ENCODE measurements around the gene ADAMTS9.

ADAMTS9 gene

GRCh38 chr3:64495781-64496334, 191.9 kb downstream of the ADAMTS9 start:
- Histone ChIP-seq H3K4me1 (ENCODE audit: low read length) (no peaks in the 10 kb centered on the region), H3K9ac (ENCODE audit: low read length) (no peak overlapping the region), H2AFZ (ENCODE audit: low read depth, low read length) (no peak overlapping the region), H3K4me3 (ENCODE audit: low read length) (no peak overlapping the region), H3K27me3 (ENCODE audit: low read depth, low read length) (peaks cover 37% of the 10 kb centered on the region), H4K20me1 (ENCODE audit: insufficient read depth, low read length) (no peaks in the 10 kb centered on the region), H3K9me3 (ENCODE audit: insufficient read depth, low read length) (no peaks in the 10 kb centered on the region), H3K79me2 (ENCODE audit: low read length) (no peaks in the 10 kb centered on the region), H3K27ac (ENCODE audit: low read length) (no peak overlapping the region), H3K36me3 (replicated peaks; ENCODE audit: low read depth, low read length) (no peaks in the 10 kb centered on the region), H3K4me2 (ENCODE audit: low read length) (no peak overlapping the region)
- TF ChIP-seq, protein P1, sequence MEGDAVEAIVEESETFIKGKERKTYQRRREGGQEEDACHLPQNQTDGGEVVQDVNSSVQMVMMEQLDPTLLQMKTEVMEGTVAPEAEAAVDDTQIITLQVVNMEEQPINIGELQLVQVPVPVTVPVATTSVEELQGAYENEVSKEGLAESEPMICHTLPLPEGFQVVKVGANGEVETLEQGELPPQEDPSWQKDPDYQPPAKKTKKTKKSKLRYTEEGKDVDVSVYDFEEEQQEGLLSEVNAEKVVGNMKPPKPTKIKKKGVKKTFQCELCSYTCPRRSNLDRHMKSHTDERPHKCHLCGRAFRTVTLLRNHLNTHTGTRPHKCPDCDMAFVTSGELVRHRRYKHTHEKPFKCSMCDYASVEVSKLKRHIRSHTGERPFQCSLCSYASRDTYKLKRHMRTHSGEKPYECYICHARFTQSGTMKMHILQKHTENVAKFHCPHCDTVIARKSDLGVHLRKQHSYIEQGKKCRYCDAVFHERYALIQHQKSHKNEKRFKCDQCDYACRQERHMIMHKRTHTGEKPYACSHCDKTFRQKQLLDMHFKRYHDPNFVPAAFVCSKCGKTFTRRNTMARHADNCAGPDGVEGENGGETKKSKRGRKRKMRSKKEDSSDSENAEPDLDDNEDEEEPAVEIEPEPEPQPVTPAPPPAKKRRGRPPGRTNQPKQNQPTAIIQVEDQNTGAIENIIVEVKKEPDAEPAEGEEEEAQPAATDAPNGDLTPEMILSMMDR (IDR thresholded peaks at IDR 0.05; ENCODE audit: low read depth, low read length) = no peak
- TF ChIP-seq EZH2phosphoT487 (IDR thresholded peaks at IDR 0.05; ENCODE audit: low read depth) = no peak

- no peak for TF ChIP-seq EZH2phosphoT487 (IDR thresholded peaks at IDR 0.05; ENCODE audit: low read depth)
- TF ChIP-seq, protein P1 (IDR thresholded peaks at IDR 0.05; ENCODE audit: low read depth, low read length) = no peak
- Histone ChIP-seq H2AFZ (ENCODE audit: low read depth, low read length) (no peak overlapping the region), H3K9me3 (ENCODE audit: insufficient read depth, low read length) (no peaks in the 10 kb centered on the region)
Measured at GRCh38 chr3:64495121-64495780, 192.5 kb downstream of the ADAMTS9 start.

DNA sequence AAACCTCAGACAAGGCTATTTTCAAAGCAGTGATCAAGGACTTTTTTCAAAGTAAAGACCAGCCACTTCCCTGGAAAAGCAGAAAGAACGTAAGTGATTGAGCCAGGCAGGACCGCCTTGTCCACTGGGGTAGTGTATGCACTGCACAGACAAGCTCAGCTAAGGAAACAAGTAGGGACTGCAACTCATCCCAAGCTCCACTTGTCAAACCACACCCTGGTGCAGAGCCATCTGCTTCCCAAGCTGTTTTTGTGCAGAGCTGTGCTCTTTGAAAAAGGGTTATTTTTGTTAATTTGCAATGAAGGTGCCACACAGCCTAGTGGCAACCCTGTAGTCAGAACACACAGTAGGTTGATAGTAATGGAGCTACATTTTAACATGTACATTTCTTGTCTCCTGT, 193.3 kb downstream of the ADAMTS9 start:
- no peak overlapping the region for H3K27ac ChIP-seq (ENCODE audit: low read length)
- H3K9ac ChIP-seq (ENCODE audit: low read length) = no peak overlapping the region
- H3K4me3 ChIP-seq (ENCODE audit: low read length) = no peak overlapping the region
- no peak overlapping the region for H3K4me2 ChIP-seq (ENCODE audit: low read length)
- H2AFZ ChIP-seq (ENCODE audit: low read depth, low read length) = no peak overlapping the region
- H3K79me2 ChIP-seq (ENCODE audit: low read length) = no peaks in the 10 kb centered on the region
- peaks cover 40% of the 10 kb centered on the region for H3K27me3 ChIP-seq (ENCODE audit: low read depth, low read length)
- no peaks in the 10 kb centered on the region for H3K9me3 ChIP-seq (ENCODE audit: insufficient read depth, low read length)
- H3K4me1 ChIP-seq (ENCODE audit: low read length) = no peaks in the 10 kb centered on the region
- TF ChIP-seq, protein P1 (IDR thresholded peaks at IDR 0.05; ENCODE audit: low read depth, low read length) = no peak
- TF ChIP-seq EZH2phosphoT487 (IDR thresholded peaks at IDR 0.05; ENCODE audit: low read depth) = no peak
- H3K36me3 ChIP-seq (replicated peaks; ENCODE audit: low read depth, low read length) = no peaks in the 10 kb centered on the region
- no peaks in the 10 kb centered on the region for H4K20me1 ChIP-seq (ENCODE audit: insufficient read depth, low read length)

More at GRCh38 chr3:64495121-64495780, 192.5 kb downstream of the ADAMTS9 start:
- Histone ChIP-seq H3K4me2 (ENCODE audit: low read length) (no peak overlapping the region), H3K27me3 (ENCODE audit: low read depth, low read length) (peaks cover 40% of the 10 kb centered on the region), H3K36me3 (replicated peaks; ENCODE audit: low read depth, low read length) (no peaks in the 10 kb centered on the region), H3K27ac (ENCODE audit: low read length) (no peak overlapping the region), H3K79me2 (ENCODE audit: low read length) (no peaks in the 10 kb centered on the region), H3K9ac (ENCODE audit: low read length) (no peak overlapping the region), H4K20me1 (ENCODE audit: insufficient read depth, low read length) (no peaks in the 10 kb centered on the region), H3K4me3 (ENCODE audit: low read length) (no peak overlapping the region), H3K4me1 (ENCODE audit: low read length) (no peaks in the 10 kb centered on the region)

DNA sequence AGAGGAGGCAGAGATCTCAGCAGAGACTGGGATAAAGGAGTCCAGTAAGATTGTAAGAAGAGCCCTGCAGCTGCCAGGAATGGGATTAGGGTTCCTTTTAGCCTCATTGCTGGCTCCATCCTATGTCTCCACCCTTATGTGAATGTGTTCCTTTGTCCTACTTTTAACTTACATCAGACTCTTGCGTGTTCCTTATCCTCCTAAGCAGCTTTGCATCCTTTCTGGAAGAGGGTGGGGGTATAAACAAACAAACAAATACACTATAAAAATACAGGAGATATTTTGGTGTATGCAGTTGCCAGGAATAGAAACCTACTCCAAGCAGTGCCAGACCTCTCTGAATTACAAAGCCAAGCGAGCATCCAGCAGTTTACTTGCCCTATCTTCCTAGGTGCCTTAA, 194.7 kb downstream of the ADAMTS9 start:
- TF ChIP-seq EZH2phosphoT487 (IDR thresholded peaks at IDR 0.05; ENCODE audit: low read depth) = no peak
- TF ChIP-seq, protein P1 (IDR thresholded peaks at IDR 0.05; ENCODE audit: low read depth, low read length) = no peak
- no peaks in the 10 kb centered on the region for H4K20me1 ChIP-seq (ENCODE audit: insufficient read depth, low read length)
- H3K27ac ChIP-seq (ENCODE audit: low read length) = no peak overlapping the region
- no peaks in the 10 kb centered on the region for H3K36me3 ChIP-seq (replicated peaks; ENCODE audit: low read depth, low read length)
- H3K9me3 ChIP-seq (ENCODE audit: insufficient read depth, low read length) = no peaks in the 10 kb centered on the region
- peaks cover 40% of the 10 kb centered on the region for H3K27me3 ChIP-seq (ENCODE audit: low read depth, low read length)
- H2AFZ ChIP-seq (ENCODE audit: low read depth, low read length) = no peak overlapping the region
- H3K4me1 ChIP-seq (ENCODE audit: low read length) = no peaks in the 10 kb centered on the region
- no peak overlapping the region for H3K9ac ChIP-seq (ENCODE audit: low read length)
- no peak overlapping the region for H3K4me2 ChIP-seq (ENCODE audit: low read length)
- H3K4me3 ChIP-seq (ENCODE audit: low read length) = no peak overlapping the region
- no peaks in the 10 kb centered on the region for H3K79me2 ChIP-seq (ENCODE audit: low read length)

All from OCI-LY3 (cell line).